ENCODE data around the gene UGT1A7.
"Not testable (repeated sequence)": the region's sequence is repeated elsewhere in the genome, so short reads cannot be mapped to it uniquely, and the experiment has no call there.

GRCh38 chr2:233636306-233636705 lies 45.4 kb upstream of the UGT1A7 start, which contains the start of gene UGT1A10:
- not testable (repeated sequence) for TF ChIP-seq CTCF, POLR2A (IDR thresholded peaks at IDR 0.05)

All from adrenal gland (tissue), 5 donors.